ENCODE data around the gene SYNPR. TPM values are rescaled to one million over a fixed set of nuclear protein-coding genes. Genes with fewer than 3 reads are reported as not detected.

The SYNPR gene
- total RNA-seq, 1 donor, result not detected

DNA sequence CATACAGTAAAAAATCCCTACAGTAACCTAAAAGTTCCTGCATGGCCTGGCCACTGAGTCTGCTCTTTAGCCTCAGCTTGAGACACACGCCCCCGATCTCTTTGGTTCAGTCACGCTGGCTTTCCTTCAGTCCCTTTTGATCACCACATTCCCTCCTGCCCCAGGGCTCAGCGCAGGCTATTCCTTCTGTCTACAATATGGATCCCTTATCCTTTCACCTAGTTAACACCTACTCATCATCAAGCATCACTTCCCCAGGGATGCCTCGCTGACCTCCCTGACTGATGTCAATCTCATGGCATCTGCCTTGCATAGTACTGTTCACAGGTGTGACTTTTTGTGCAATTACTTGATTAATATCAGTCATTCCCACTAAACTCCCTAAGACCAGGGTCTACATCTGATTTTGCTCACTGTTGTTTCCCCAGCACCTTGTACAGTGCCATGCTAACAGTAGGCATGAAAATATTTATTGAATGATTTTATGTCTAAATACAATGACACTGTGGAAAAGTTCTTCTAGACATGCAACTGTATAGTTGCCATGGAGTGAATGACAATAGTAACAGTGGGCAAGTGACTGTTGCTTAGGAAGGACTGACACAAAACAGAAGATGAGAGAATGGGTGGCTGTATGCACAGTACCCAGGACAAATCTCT, 374.1 kb downstream of the SYNPR start, which contains the start of gene SNTN:
Gene SNTN (plus strand): TSS at position 610 of the 660 bp plus-strand sequence. CDS start 13 bp downstream, at position 623.
- no peak within 1 kb of the TSS for H3K4me3 ChIP-seq (ENCODE audit: low read length)
- no peaks in the 10 kb centered on the region for H3K27me3 ChIP-seq (ENCODE audit: insufficient read depth, low read length)
- H3K9me3 ChIP-seq (ENCODE audit: low read depth, low read length), result no peaks in the 10 kb centered on the region
- no peaks in the 10 kb centered on the region for H3K4me1 ChIP-seq (ENCODE audit: insufficient read depth, low read length)

DNA sequence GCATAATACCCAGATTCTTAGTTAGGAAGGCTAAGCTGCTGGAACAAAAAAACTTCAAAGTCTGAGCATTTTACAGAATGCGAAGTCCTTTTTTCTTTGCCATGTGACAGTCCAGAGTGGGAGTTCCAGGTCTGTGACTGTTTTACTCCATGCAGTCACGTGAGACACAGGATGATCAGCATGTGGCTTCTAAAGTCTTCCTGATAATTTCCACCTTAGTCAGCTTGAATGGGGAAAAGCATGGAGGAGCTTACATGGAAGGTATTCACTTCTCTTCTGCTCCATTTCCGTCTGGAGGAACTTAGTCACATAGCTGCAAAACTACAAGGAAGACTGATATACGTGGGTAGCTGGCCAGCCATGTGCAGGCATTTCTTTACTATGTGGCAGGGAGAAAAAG, 376.1 kb downstream of the SYNPR start:
- Histone ChIP-seq H3K4me3 (ENCODE audit: low read length) (no peak overlapping the region), H3K27me3 (ENCODE audit: insufficient read depth, low read length) (no peaks in the 10 kb centered on the region), H3K4me1 (ENCODE audit: insufficient read depth, low read length) (no peaks in the 10 kb centered on the region), H3K9me3 (ENCODE audit: low read depth, low read length) (no peaks in the 10 kb centered on the region)

DNA sequence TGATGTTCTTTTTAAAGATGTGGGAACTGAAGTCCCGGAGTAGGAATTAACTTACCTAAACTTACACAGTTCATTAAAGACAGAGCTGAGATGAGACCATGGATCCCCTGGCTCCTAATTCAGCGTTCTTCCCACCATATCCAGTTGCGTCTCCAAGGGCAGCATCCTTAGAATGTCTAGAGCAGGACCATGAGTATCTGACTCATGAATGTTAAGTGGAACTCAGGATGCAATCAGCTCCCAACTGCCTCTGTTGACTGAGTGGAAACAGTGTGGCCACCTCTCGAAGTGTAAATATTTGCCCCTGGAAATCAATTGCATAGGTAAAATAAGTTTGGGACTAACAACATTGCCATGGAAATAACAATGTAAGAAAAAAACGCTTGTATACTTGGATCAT, 376.8 kb downstream of the SYNPR start:
- H3K27me3 ChIP-seq (ENCODE audit: insufficient read depth, low read length), result no peaks in the 10 kb centered on the region
- no peaks in the 10 kb centered on the region for H3K9me3 ChIP-seq (ENCODE audit: low read depth, low read length)
- no peak overlapping the region for H3K4me3 ChIP-seq (ENCODE audit: low read length)
- no peaks in the 10 kb centered on the region for H3K4me1 ChIP-seq (ENCODE audit: insufficient read depth, low read length)

DNA sequence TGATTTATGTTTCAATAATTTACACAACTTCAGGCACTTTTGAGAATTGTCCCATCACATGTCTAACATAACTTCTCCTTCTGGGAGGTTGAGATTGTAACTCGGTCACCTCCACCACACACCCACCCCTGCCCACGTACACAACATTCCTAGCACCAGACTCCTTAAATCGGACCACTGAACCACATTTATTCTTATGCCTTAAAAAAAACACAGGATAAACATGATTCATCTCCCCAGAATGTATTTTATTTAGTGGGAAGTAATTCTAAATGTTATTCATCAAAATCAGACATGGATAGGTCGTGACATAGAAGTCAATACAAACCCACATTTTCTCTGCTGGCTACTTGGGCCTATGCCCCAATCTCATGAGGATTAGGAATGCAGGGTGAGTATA, 377.4 kb downstream of the SYNPR start:
- no peak overlapping the region for H3K4me3 ChIP-seq (ENCODE audit: low read length)
- H3K9me3 ChIP-seq (ENCODE audit: low read depth, low read length), result no peaks in the 10 kb centered on the region
- no peaks in the 10 kb centered on the region for H3K4me1 ChIP-seq (ENCODE audit: insufficient read depth, low read length)
- H3K27me3 ChIP-seq (ENCODE audit: insufficient read depth, low read length), result no peaks in the 10 kb centered on the region

DNA sequence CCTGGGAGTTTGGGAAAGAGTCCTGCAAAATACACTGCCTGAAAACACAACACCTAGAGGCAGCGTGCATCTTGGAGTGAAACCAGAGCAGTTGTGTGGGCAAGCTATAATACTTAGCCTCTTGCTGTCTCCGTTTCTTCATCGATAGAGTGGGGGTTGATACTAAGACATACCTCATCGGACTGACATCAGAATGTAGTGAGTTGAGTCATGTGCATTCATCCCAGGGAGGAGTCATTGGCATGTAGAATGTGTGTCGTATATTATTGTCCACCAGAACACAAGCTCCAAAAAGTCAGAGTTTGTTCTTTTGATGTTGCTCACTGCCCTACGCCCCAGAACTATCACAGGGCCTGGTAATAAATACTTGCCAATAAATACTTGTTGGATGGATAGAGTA, 378.7 kb downstream of the SYNPR start:
- Histone ChIP-seq H3K9me3 (ENCODE audit: low read depth, low read length) (no peaks in the 10 kb centered on the region), H3K4me1 (ENCODE audit: insufficient read depth, low read length) (no peaks in the 10 kb centered on the region), H3K4me3 (ENCODE audit: low read length) (no peak overlapping the region), H3K27me3 (ENCODE audit: insufficient read depth, low read length) (no peaks in the 10 kb centered on the region)

DNA sequence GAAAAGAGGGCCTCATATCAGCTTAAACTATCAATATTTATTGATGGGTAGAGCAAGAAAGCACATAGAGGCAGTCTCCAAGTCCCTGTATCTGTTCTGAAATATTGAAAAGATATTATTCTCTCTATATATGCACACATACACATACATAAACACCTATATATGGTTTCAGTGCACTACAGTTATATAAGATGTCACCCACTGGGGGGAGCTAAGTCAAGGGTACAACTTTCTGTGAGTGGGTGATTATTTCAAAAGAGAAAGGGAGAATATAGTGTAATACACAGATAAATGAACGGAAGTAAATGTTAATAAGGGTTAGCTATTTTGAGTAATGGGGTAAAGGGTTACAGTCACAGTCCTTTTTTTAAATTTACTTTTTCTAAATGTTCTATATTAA, 383.1 kb downstream of the SYNPR start:
- Histone ChIP-seq H3K4me1 (ENCODE audit: insufficient read depth, low read length) (no peaks in the 10 kb centered on the region), H3K9me3 (ENCODE audit: low read depth, low read length) (no peaks in the 10 kb centered on the region), H3K27me3 (ENCODE audit: insufficient read depth, low read length) (no peaks in the 10 kb centered on the region), H3K4me3 (ENCODE audit: low read length) (no peak overlapping the region)

DNA sequence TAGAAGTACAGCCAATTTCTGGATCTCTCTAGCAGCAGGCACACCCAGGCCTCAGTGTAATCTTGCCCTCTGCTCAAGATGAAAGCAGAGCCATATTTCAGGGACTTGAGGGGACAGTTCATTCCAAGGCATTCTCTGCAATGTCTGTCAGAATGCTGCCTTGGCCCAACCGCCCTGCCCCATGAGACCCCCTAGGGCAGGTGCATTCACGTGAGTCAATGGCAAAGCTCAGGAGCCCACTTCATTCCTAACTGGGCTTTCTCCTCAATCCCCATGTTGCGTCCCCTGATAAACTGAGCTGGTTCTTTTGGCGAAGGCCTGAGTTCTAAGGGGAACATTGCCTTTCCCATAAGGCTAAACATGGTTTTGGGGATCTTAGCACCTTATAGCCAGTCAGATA, 383.9 kb downstream of the SYNPR start:
- no peaks in the 10 kb centered on the region for H3K9me3 ChIP-seq (ENCODE audit: low read depth, low read length)
- H3K4me1 ChIP-seq (ENCODE audit: insufficient read depth, low read length), result no peaks in the 10 kb centered on the region
- no peaks in the 10 kb centered on the region for H3K27me3 ChIP-seq (ENCODE audit: insufficient read depth, low read length)
- H3K4me3 ChIP-seq (ENCODE audit: low read length), result no peak overlapping the region

DNA sequence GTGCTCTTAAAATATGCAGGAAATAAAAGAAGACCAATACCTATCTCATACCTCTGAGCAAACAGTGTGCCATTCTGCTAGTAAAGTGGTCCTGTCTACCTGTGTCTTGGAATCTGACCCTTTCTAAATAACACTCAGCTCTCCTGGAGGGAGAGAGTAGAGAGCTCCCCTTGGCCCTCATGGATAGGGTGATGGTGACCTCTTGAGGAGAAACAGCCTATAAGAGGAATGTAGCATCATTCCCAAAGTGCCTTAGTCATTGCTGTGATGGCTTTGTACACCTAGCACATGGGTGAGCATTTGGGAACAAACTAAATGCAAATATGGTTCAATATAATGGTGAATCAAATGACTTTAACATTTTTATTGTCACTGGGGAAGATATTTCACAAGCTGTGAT, 384.4 kb downstream of the SYNPR start:
- H3K27me3 ChIP-seq (ENCODE audit: insufficient read depth, low read length), result no peaks in the 10 kb centered on the region
- no peaks in the 10 kb centered on the region for H3K4me1 ChIP-seq (ENCODE audit: insufficient read depth, low read length)
- H3K9me3 ChIP-seq (ENCODE audit: low read depth, low read length), result no peaks in the 10 kb centered on the region
- no peak overlapping the region for H3K4me3 ChIP-seq (ENCODE audit: low read length)

All from mononuclear cell (primary cell).